ENCODE data around the gene TM7SF2.
"Not testable (repeated sequence)": the region's sequence is repeated elsewhere in the genome, so short reads cannot be mapped to it uniquely, and the experiment has no call there.

The TM7SF2 gene

DNA sequence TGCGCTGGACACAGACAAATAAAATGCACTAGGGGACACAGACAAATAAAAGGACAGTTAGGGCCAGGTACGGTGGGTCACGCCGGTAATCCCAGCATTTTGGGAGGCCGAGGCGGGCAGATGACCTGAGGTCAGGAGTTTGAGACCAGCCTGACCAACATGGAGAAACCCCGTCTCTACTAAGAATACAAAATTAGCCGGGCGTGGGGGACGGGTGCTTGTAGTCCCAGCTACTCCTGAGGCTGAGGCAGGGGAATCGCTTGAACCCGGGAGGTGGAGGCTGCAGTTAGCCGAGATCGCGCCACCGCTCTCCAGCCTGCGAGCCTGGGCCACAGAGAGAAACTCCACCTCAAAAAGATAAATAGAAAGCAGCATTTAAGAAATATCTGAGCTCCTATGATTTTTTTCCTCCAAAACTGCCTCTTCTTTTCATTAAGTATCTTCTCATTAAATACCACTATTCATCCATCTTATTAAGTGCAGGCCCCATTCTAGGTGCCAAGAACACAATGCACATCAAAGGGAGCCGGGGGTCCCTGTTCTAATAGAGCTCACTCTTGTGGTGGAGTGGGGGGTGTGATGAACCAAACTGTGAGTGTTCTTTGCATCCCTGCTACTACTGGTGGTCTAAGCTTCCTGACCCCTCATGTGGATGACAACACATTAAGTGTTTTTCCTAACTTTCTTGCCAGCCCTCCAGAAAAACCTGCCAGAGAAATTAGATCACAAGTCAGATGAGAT is 6.6 kb downstream of the TM7SF2 start:
- TF ChIP-seq, protein P1, sequence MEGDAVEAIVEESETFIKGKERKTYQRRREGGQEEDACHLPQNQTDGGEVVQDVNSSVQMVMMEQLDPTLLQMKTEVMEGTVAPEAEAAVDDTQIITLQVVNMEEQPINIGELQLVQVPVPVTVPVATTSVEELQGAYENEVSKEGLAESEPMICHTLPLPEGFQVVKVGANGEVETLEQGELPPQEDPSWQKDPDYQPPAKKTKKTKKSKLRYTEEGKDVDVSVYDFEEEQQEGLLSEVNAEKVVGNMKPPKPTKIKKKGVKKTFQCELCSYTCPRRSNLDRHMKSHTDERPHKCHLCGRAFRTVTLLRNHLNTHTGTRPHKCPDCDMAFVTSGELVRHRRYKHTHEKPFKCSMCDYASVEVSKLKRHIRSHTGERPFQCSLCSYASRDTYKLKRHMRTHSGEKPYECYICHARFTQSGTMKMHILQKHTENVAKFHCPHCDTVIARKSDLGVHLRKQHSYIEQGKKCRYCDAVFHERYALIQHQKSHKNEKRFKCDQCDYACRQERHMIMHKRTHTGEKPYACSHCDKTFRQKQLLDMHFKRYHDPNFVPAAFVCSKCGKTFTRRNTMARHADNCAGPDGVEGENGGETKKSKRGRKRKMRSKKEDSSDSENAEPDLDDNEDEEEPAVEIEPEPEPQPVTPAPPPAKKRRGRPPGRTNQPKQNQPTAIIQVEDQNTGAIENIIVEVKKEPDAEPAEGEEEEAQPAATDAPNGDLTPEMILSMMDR (IDR thresholded peaks at IDR 0.05; ENCODE audit: low read depth, low read length) = no peak
- Histone ChIP-seq H3K9me3 (ENCODE audit: severe bottlenecking) (no peaks in the 10 kb centered on the region), H3K27me3 (ENCODE audit: insufficient read depth, low read depth, severe bottlenecking) (no peaks in the 10 kb centered on the region), H3K4me3 (ENCODE audit: low read depth, low read length) (no peak overlapping the region), H3K36me3 (peaks cover 57% of the 10 kb centered on the region), H3K27ac (no peak overlapping the region)
- DNase-seq = no peak

DNA sequence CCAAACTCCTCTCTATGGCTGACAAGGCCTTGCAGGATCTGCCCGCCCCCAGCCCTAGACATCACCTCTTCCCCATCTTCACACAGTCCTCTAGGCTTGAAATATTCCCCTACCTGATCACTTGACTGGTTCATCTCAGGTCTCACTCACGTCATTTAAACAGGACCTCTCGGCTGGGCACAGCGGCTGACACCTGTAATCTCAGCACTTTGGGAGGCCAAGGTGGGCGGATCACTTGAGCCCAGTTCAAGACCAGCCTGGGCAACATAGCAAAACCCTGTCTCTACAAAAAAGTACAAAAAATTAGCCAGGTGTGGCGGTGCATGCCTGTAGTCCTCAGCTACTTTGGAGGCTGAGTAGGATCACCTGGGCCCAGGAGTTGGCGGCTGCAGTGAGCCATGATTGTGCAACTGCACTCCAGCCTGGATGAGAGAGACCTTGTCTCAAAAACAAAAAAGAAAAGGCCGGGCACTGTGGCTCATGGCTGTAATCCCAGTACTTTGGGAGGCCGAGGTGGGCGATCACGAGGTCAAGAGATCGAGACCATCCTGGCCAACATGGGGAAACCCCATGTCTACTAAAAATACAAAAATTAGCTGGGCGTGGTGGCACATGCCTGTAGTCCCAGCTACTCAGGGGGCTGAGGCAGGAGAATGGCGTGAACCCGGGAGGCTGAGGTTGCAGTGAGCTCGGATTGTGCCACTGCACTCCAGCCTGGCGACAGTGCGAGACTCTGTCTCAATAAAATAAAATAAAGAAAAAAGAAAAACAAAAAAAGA is 7.4 kb downstream of the TM7SF2 start:
- not testable (repeated sequence) for H3K27ac ChIP-seq; DNase-seq; H3K4me3 ChIP-seq (ENCODE audit: low read depth, low read length); H3K27me3 ChIP-seq (ENCODE audit: insufficient read depth, low read depth, severe bottlenecking); H3K9me3 ChIP-seq (ENCODE audit: severe bottlenecking)
- peaks cover 65% of the 10 kb centered on the region for H3K36me3 ChIP-seq

DNA sequence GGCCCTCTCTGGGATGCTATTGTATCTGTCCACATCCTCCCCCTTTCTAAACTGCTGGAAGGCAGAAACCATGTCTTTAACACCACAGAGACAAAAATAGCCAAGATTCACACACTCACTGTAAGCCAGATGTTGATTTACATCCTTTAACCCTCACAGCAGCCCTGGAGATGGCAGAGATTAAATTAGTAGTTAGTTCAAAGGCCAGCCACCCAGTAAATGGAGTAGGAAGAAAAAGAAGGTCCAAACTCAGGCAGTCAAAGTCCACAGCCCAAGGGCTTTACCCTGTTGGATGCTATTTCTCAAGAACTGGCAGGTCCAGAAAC is 8.0 kb downstream of the TM7SF2 start:
- H3K27ac ChIP-seq = no peak overlapping the region
- no peak for DNase-seq
- no peaks in the 10 kb centered on the region for H3K9me3 ChIP-seq (ENCODE audit: severe bottlenecking)
- H3K4me3 ChIP-seq (ENCODE audit: low read depth, low read length) = no peak overlapping the region
- no peaks in the 10 kb centered on the region for H3K27me3 ChIP-seq (ENCODE audit: insufficient read depth, low read depth, severe bottlenecking)
- peaks cover 70% of the 10 kb centered on the region for H3K36me3 ChIP-seq
- TF ChIP-seq, protein P1 (IDR thresholded peaks at IDR 0.05; ENCODE audit: low read depth, low read length) = no peak

DNA sequence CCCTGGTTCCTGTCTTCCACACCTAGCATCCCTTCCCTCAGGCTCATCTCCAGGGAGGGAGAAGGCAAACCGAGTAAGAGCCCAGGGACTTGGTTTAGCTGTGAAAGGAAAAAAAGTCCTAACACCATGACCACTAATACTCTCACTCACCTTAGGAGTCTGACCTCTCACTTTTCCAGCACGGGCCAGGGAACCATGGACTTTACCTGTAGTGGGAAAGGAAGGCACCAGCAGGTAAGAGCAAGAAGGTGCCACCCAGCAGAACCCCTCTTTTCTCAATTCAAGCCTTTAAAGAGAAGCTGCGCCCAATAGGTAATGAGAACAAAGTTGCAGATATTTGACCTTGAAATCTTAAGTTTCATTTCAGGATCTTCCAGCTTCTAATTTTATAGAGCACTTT is 9.2 kb downstream of the TM7SF2 start:
- H3K27ac ChIP-seq = no peak overlapping the region; the same call in 1 of the 2 replicates

DNA sequence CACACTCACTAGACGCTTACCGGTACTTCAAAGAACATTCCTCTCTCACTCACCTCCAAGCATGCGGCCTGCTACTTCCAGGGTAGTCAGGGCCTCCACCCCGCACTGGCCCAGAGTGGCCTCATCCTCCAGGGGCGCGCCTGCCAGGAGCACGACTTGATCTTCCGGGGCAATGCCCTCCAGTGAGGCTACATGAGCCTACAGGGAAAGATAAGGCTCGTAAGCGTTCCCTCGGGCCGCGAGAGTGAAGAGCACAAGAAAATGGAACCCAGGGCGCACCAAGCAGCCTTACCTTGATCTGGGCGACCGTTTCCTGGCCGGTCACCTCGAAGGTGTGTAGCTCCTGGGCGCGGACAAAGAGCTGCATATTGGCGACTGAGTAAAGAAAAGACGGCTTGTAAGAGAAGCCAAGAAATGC is 9.8 kb downstream of the TM7SF2 start:
- H3K4me3 ChIP-seq (ENCODE audit: low read depth, low read length) = peak overlapping the region; percentile 81
- peaks cover 78% of the 10 kb centered on the region for H3K36me3 ChIP-seq
- no peaks in the 10 kb centered on the region for H3K27me3 ChIP-seq (ENCODE audit: insufficient read depth, low read depth, severe bottlenecking)
- TF ChIP-seq, protein P1 (IDR thresholded peaks at IDR 0.05; ENCODE audit: low read depth, low read length) = no peak
- H3K9me3 ChIP-seq (ENCODE audit: severe bottlenecking) = no peaks in the 10 kb centered on the region
- H3K27ac ChIP-seq = peak overlapping the region; percentile 79
- no peak for DNase-seq

More for the DNA sequence above, 9.2 kb downstream of the TM7SF2 start:
- TF ChIP-seq, protein P1 (IDR thresholded peaks at IDR 0.05; ENCODE audit: low read depth, low read length) = no peak
- Histone ChIP-seq H3K36me3 (peaks cover 75% of the 10 kb centered on the region), H3K9me3 (ENCODE audit: severe bottlenecking) (no peaks in the 10 kb centered on the region), H3K27me3 (ENCODE audit: insufficient read depth, low read depth, severe bottlenecking) (no peaks in the 10 kb centered on the region), H3K4me3 (ENCODE audit: low read depth, low read length) (peak overlapping the region; percentile 81)
- DNase-seq = no peak

DNA sequence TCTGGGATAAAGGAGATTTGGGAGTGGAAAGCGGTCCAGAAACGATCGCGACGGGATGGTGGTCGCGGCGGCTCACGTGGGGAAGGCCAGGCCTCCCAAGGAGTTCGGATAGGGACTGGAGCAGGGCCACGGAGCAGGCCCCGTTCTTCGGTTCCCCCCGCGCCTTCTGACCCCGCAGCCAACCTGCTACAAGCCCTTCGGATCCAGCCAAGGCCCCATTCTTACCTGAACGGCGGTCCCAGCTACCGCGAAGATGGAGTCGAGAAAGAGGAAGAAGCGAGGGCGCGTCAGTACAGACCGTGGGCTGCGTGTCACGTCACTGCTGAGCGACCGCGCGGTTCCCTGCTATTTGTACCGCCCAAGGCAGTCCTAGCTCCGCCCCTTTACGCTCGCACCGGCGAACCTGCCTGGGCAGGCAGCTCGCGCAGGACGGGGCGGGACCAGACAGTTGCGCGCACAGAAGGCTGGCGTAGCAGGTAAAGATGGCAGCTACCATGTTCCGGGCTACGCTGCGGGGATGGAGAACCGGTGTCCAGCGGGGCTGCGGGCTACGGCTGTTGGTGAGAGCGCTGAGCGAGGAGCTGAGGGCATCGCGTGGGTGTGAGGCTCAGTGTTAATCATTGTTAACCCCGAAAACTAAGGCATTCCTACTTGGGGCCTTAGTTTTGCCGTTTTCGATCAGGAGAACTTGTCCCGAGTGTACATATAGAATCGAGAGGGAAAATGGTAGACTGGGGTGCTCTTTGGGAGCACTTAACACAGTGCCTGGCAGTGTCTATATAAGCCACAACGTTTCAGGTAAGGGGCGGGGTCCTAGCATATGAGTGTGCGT is 10.4 kb downstream of the TM7SF2 start, which contains the start of the genes FAU and MRPL49:
Gene FAU (minus strand): TSS at position 270 of the 832 bp plus-strand sequence. CDS start 321 bp downstream, outside the sequence.
Gene MRPL49 (plus strand): TSS at position 457 of the 832 bp plus-strand sequence. CDS start 26 bp downstream, at position 483.
- H3K9me3 ChIP-seq (ENCODE audit: severe bottlenecking) = no peaks in the 10 kb centered on the region
- H3K36me3 ChIP-seq = peaks cover 82% of the 10 kb centered on the region
- H3K27me3 ChIP-seq (ENCODE audit: insufficient read depth, low read depth, severe bottlenecking) = no peaks in the 10 kb centered on the region
- peak within 1 kb of the TSS; percentile 90 for H3K27ac ChIP-seq
- TF ChIP-seq, protein P1 (IDR thresholded peaks at IDR 0.05; ENCODE audit: low read depth, low read length) = no peak
- peak within 1 kb of the TSS; percentile 81 for H3K4me3 ChIP-seq (ENCODE audit: low read depth, low read length)
- DNase-seq = peak; percentile 99
